Stimulated activated naive CD8-positive, alpha-beta T cell treated with anti-CD3 and anti-CD28 coated beads, Interleukin-15, amount 100 ng/mL, for 72 hours (primary cell): Measurements from ENCODE around the gene PIWIL1.

Experiments used
- ATAC-seq: fragments of 150-1000 bp; cut with Tn5 transposase; 2 replicates; pipeline ENCODE4 v1.10.0; 2021; ENCODE audit warnings: mild to moderate bottlenecking, moderate library complexity
- DNase-seq, 2 donors: peaks; one replicate each; pipeline ENCODE4 v3.0.0; 2021 to 2022
- H3K27ac Mint-ChIP-seq, 2 donors: one replicate each; pipeline ENCODE4 v1.8.0; 2022; ENCODE audit warnings: mild to moderate bottlenecking in 2 of 2, mixed read lengths in 2 of 2, moderate library complexity in 2 of 2
- H3K27me3 Mint-ChIP-seq: one replicate; pipeline ENCODE4 v1.8.0; 2022; ENCODE audit warnings: mixed read lengths
- H3K4me1 Mint-ChIP-seq: one replicate; pipeline ENCODE4 v1.8.0; 2022; ENCODE audit warnings: mild to moderate bottlenecking, mixed read lengths
- H3K4me3 Mint-ChIP-seq, 2 donors: one replicate each; pipeline ENCODE4 v1.8.0; 2022; ENCODE audit warnings: mild to moderate bottlenecking in 2 of 2, mixed read lengths in 2 of 2, moderate library complexity in 1 of 2
- H3K9me3 Mint-ChIP-seq, 2 donors: one replicate each; pipeline ENCODE4 v1.8.0; 2022; ENCODE audit warnings: mixed read lengths in 2 of 2

The PIWIL1 gene

DNA sequence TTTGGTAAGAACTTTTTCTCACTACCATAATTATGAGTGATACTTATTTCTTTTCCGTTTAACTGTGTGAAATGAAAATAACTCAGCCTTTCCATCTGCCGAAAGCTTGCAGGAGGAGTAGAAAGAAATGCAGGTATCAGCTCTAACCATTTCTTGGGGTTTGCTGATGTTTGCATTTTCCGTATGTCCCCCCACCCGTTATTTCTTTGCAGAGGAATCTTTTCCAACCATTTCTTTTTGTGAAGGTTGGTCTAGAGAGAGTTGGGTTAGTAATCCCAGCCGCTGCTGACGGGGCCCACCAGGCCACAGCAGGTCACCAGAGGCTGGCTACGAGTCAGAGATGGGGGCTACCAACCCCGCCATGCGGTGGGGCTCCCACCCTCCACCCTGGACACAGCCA lies 7.0 kb upstream of the PIWIL1 start:
- ATAC-seq (no peak), DNase-seq (no peak)
- Mint-ChIP-seq H3K4me3 (no peak overlapping the region), H3K9me3 (no peaks in the 10 kb centered on the region), H3K4me1 (no peaks in the 10 kb centered on the region), H3K27me3 (peaks cover 61% of the 10 kb centered on the region), H3K27ac (no peak overlapping the region)

GRCh38 chr12:130331146-130331545 lies 6.5 kb upstream of the PIWIL1 start:
- no peak for DNase-seq
- Mint-ChIP-seq H3K9me3 (no peaks in the 10 kb centered on the region), H3K4me1 (no peaks in the 10 kb centered on the region), H3K27ac (no peak overlapping the region), H3K27me3 (peaks cover 58% of the 10 kb centered on the region), H3K4me3 (no peak overlapping the region)
- no peak for ATAC-seq

DNA sequence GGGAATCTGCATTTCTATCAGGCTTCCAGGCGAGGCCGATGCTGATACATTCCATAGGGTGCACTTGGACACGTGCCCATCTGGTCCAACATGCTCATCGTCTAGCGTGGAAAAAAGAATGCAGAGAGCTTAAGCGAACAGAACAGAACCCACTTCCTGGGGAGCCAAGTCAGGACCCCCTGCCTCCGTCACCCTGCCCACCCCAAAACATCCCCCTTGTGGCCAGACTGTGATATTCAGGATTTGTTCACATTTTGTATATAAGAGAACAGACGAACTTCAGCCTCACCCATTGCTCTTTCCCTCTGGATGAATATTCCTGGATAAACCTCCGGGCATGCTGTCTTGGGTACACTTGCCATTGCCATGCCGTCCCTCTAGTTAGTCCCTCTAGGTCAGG lies 4.3 kb upstream of the PIWIL1 start:
- DNase-seq: no peak
- H3K27me3 Mint-ChIP-seq: peaks cover 49% of the 10 kb centered on the region
- H3K4me1 Mint-ChIP-seq: no peaks in the 10 kb centered on the region
- no peak for ATAC-seq
- H3K27ac Mint-ChIP-seq: peak overlapping the region in 1 of 2 donors; percentile 25
- no peak overlapping the region for H3K4me3 Mint-ChIP-seq
- no peaks in the 10 kb centered on the region for H3K9me3 Mint-ChIP-seq

DNA sequence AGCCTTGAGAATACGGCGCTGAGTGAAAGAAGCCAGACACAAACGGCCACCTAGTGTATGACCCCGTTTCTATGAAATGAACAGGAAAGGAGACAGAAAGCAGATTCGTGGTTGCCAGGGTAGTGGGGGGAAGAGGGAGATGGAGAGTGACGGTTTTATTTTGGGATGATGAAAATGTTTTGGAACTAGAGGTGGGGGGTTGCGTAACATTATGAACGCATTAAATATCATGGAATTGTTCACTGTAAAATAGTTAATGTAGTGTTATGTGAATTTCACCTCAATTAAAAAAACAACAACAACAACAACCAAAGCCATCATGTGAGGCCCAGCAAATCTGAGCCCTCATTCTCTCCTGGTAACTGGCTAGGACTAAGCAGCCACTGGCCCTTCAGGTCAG lies 3.3 kb upstream of the PIWIL1 start:
- ATAC-seq: no peak

DNA sequence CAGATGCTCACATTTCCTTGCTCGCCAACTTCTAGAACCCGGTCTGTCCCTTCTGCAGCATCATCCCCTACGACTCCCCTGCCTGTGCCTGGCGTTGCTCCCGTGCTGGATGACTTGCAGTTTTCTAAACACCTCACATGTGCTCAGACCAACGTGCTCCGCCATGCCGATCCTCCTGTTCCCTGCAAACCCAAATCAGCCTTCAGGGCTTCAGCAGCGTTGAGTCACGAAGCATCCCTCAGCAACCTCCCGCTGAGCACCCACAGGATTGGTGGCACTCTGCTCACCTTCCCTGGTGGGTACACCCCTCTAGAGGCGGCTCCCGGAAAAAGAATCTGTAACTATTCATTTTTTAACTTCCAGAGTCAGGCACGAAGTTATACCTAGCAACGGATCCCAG lies 2.8 kb upstream of the PIWIL1 start:
- Mint-ChIP-seq H3K27me3 (peaks cover 48% of the 10 kb centered on the region), H3K27ac (no peak overlapping the region), H3K4me1 (no peaks in the 10 kb centered on the region), H3K4me3 (no peak overlapping the region), H3K9me3 (no peaks in the 10 kb centered on the region)
- ATAC-seq: no peak
- DNase-seq: no peak

More for the DNA sequence above, 3.3 kb upstream of the PIWIL1 start:
- no peak for DNase-seq
- no peaks in the 10 kb centered on the region for H3K9me3 Mint-ChIP-seq
- no peak overlapping the region for H3K27ac Mint-ChIP-seq
- H3K4me1 Mint-ChIP-seq: no peaks in the 10 kb centered on the region
- H3K27me3 Mint-ChIP-seq: peaks cover 48% of the 10 kb centered on the region
- H3K4me3 Mint-ChIP-seq: no peak overlapping the region

GRCh38 chr12:130335517-130336392 lies 1.9 kb upstream of the PIWIL1 start:
- H3K27ac Mint-ChIP-seq: no peak overlapping the region
- H3K27me3 Mint-ChIP-seq: peaks cover 50% of the 10 kb centered on the region
- H3K4me3 Mint-ChIP-seq: no peak overlapping the region
- no peaks in the 10 kb centered on the region for H3K9me3 Mint-ChIP-seq
- H3K4me1 Mint-ChIP-seq: no peaks in the 10 kb centered on the region
- DNase-seq: peak in 1 of 2 donors; percentile 26
- no peak for ATAC-seq

DNA sequence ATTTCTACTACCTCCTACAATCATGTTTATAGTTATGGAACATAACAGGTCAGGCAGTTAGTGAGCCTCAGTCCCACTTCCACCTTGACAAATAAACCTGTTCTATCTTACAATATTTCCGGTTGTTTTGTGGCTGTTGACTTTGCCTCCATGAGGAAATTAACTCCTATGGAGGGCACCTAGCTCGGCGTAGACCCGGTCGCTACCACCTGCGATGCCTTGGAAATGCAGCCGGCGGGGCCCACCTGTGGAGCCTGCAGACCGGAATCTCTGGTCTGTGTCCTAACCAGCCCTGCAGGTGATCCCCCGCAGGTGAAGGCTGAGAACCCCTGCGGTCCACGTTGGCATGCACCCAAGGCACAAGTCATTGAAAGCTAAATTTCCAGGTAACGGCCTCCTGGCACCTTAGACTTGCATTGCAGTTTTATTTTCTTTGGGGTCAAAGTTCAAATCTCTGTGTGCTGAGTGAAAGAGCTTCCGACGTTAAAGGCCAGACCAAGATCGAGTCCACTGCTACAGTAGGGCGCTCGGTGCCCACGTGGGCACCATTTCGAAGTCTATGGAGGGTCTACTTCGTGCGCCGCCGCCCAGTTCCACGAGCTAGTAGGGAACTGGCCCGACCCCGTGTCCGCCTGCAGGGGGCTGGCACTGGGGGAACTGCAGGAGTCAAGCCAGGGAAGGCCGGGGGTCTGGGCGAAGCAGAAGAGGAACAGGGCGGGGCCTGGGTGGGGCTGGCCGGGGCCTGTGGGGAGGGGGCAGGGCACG lies 782 bp upstream of the PIWIL1 start:
- H3K9me3 Mint-ChIP-seq: no peaks in the 10 kb centered on the region
- H3K4me1 Mint-ChIP-seq: no peaks in the 10 kb centered on the region
- H3K27me3 Mint-ChIP-seq: peaks cover 61% of the 10 kb centered on the region
- no peak overlapping the region for H3K4me3 Mint-ChIP-seq
- no peak for DNase-seq
- H3K27ac Mint-ChIP-seq: no peak overlapping the region
- no peak for ATAC-seq

DNA sequence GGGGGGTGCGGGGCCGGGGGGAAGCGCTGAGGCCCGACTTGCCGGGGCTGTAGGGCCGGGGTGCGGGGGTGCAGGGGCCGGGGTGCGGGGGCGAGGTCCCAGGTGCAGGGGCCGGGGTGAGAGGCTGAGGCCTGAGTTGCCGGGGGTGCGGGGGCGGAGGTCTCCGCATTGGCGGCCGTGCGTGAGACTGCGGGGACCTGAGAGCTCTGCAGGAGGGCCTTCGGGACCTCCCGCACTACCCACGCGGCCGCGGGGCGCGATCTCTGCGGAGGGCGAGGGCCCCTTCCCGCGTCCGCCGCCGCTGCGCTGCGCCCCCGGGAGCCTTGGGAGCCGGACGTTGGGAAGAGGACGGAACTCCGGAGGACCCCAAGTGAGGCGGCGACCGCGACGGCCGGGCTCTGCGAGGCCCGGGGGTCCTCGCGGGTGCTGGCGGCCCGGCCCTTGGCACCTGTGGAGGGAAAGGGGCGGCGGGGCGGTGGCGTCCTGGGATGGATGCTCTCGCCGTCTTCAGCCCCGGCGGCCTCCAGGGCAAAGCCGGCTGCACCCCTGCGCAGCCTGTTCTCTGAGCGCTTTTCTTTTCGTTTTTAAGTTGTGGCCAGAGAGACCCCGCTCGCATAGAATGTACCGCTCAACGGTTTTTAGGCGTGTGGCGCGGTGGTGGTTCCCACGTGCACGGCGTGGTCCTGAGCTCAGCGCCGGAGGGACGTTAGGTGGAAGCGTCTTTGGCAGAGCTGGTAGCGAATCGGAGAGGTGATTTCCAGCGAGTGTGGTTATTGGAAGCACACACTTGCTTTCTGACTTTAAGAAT lies 1.3 kb downstream of the PIWIL1 start:
- Mint-ChIP-seq H3K4me3 (no peak overlapping the region), H3K27me3 (peaks cover 56% of the 10 kb centered on the region)

GRCh38 chr12:130339951-130340350 lies 2.3 kb downstream of the PIWIL1 start:
- no peaks in the 10 kb centered on the region for H3K9me3 Mint-ChIP-seq
- DNase-seq (no peak), ATAC-seq (no peak)
- no peak overlapping the region for H3K4me3 Mint-ChIP-seq
- H3K27ac Mint-ChIP-seq: no peak overlapping the region
- H3K27me3 Mint-ChIP-seq: peaks cover 46% of the 10 kb centered on the region
- H3K4me1 Mint-ChIP-seq: no peaks in the 10 kb centered on the region

More for the DNA sequence above, 1.3 kb downstream of the PIWIL1 start:
- no peaks in the 10 kb centered on the region for H3K9me3 Mint-ChIP-seq
- no peak overlapping the region for H3K27ac Mint-ChIP-seq
- DNase-seq (no peak), ATAC-seq (no peak)
- no peaks in the 10 kb centered on the region for H3K4me1 Mint-ChIP-seq

GRCh38 chr12:130342442-130342841 lies 4.8 kb downstream of the PIWIL1 start:
- Mint-ChIP-seq H3K27ac (no peak overlapping the region), H3K9me3 (no peaks in the 10 kb centered on the region), H3K27me3 (peaks cover 52% of the 10 kb centered on the region)

DNA sequence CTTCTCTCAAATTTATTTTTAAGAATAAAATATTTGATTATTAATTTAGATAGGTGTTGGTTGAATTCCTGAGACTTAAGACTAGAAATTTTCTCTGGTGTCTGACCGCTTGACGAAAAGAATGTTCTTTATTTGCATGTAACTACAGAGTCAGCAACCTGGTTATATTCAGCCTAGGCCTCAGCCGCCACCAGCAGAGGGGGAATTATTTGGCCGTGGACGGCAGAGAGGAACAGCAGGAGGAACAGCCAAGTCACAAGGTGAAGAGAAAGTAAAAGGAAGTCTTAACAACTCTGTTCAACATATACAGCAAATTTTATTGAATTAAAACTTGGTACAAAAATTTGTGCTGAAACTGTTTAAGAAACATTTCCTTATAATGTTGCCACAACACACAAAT lies 5.2 kb downstream of the PIWIL1 start:
- ATAC-seq: no peak
- H3K4me3 Mint-ChIP-seq: no peak overlapping the region
- no peak for DNase-seq
- H3K27ac Mint-ChIP-seq: no peak overlapping the region
- H3K4me1 Mint-ChIP-seq: no peaks in the 10 kb centered on the region
- H3K9me3 Mint-ChIP-seq: no peaks in the 10 kb centered on the region
- peaks cover 56% of the 10 kb centered on the region for H3K27me3 Mint-ChIP-seq

More at GRCh38 chr12:130342442-130342841, 4.8 kb downstream of the PIWIL1 start:
- H3K4me1 Mint-ChIP-seq: no peaks in the 10 kb centered on the region
- DNase-seq (no peak), ATAC-seq (no peak)
- no peak overlapping the region for H3K4me3 Mint-ChIP-seq

DNA sequence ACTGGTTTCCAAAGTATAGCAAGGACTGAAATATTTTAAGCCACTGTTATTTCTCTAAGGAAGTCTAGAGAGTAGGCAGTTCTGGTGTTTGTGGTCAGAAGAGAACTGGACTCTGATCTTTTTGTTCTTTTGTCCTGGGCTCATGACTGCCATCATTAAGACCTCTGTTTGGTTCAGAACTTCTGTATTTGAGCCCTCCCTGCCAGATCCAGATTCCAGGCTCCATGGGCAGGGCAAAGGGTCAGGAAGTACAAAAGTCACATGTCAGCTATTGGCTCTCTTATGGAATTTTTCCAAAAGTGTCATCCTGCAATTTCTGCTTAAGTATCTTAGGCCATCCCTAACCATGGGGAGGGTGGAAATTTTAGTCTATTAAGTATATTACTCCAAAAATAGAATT lies 6.8 kb downstream of the PIWIL1 start:
- Mint-ChIP-seq H3K27me3 (peaks cover 55% of the 10 kb centered on the region), H3K4me3 (no peak overlapping the region), H3K27ac (no peak overlapping the region), H3K4me1 (no peaks in the 10 kb centered on the region), H3K9me3 (no peaks in the 10 kb centered on the region)
- ATAC-seq: no peak
- DNase-seq: no peak

DNA sequence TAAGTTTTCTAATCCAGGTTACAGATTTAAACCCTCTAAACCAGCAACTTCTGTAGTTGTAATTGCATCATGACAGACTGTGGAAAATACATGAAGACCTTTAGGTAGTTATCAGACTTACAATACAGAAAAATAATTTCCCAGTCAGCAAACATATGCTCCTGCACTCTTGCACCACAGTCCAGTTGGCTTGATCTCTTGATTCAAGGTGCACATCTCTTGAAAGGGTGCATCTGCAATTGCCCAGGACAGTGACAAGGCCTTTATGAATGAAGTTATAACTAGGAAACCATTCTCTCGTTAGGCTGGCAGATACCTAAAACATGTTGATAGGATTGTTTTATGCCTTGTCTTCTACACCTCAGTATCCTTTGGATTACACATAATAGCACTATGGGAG lies 7.6 kb downstream of the PIWIL1 start:
- no peak overlapping the region for H3K27ac Mint-ChIP-seq
- no peak for ATAC-seq

GRCh38 chr12:130347588-130347987 lies 9.9 kb downstream of the PIWIL1 start:
- Mint-ChIP-seq H3K9me3 (peaks cover 0 to 1% of the 10 kb centered on the region in 2 donors), H3K27me3 (peaks cover 54% of the 10 kb centered on the region), H3K4me3 (no peak overlapping the region), H3K4me1 (no peaks in the 10 kb centered on the region), H3K27ac (no peak overlapping the region)
- DNase-seq: no peak
- no peak for ATAC-seq

More for the DNA sequence above, 7.6 kb downstream of the PIWIL1 start:
- peaks cover 55% of the 10 kb centered on the region for H3K27me3 Mint-ChIP-seq
- H3K9me3 Mint-ChIP-seq: no peaks in the 10 kb centered on the region
- H3K4me1 Mint-ChIP-seq: no peaks in the 10 kb centered on the region
- no peak overlapping the region for H3K4me3 Mint-ChIP-seq
- DNase-seq: no peak

GRCh38 chr12:130350715-130351114 lies 13.0 kb downstream of the PIWIL1 start:
- Mint-ChIP-seq H3K9me3 (peaks cover 8 to 9% of the 10 kb centered on the region in 2 donors), H3K4me1 (peaks cover 6% of the 10 kb centered on the region), H3K27me3 (peaks cover 42% of the 10 kb centered on the region), H3K4me3 (no peak overlapping the region), H3K27ac (no peak overlapping the region)
- no peak for DNase-seq
- no peak for ATAC-seq
